Medulla oblongata (tissue), 1 donor: ENCODE data around the gene GTF3C2.
"Not testable (repeated sequence)": the region's sequence is repeated elsewhere in the genome, so short reads cannot be mapped to it uniquely, and the experiment has no call there.

Experiments used
- DNase-seq: peaks from one replicate; pipeline ENCODE4 v3.0.0-alpha.2; 2015; ENCODE audit errors: extremely low spot score

GTF3C2 gene

DNA sequence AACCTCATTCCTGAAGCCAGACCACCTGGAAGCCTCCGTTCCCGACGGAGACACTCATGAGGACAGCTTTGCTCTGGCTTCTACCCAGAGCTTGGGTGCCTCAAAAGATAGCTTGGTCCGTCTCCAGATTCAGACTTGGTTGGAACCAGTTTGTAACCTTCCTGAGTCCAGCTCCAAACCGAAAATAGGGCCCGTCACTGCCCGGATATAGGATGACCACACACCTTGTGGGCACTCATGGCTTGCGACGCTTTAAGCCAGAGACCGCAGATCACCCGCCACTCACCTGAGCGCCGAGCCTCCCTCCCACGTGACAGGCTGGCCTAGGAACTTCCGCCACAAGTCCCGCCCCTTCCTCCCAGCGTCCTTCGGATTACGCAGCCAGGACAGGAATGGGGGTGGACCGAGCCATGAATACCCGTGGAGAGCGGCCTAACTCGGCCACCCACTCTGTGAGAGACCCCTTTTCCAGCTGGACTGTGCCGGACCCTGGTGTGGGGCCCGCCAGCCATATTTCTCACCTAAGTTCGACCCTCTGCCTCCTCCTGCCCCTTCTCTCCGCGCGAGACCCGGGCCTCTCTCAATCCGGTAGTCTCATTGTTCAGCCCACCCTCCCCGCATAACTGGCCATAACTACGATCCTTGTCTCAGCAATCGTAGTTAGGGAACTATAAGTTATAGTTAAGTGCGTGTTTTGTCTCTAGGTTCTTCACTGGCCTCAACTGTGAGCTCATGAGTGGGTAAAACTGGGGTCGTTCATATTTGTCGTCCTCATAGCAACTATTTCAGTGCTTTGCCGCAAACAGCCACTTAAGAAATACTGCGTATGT is 33.6 kb downstream of the GTF3C2 start, which contains the start of gene MPV17:
TSS of gene MPV17 (minus strand) at position 332 of the 830 bp plus-strand sequence. CDS start 580 bp downstream, outside the sequence.
- DNase-seq: peak; percentile 96

DNA sequence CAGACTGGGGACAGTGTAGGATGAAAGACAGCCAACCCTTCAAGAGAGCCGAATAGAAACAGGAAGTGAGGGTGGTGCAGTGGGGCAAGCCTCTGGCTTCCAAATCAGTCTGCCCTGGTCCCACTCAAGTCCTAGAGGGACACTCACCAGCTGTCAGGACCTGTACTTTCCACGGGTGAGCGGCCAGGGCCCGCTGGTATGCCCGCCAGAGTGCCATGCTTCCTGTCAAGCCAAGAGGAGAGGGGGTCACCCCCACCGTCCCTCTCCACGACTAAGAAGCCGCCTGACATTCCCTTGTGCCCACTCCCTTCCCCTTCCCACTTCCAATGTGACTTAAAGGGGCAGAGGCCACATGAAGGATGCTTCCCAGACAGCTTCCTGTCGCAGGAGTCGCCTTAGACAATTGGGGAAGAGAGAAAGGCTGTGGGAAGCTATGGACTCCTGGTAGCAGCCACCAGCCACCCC is 34.2 kb downstream of the GTF3C2 start:
- no peak for DNase-seq

GRCh38 chr2:27320958-27321543 is 35.5 kb downstream of the GTF3C2 start:
- DNase-seq: no peak

GRCh38 chr2:27319839-27320238 is 36.7 kb downstream of the GTF3C2 start:
- DNase-seq: not testable (repeated sequence)

DNA sequence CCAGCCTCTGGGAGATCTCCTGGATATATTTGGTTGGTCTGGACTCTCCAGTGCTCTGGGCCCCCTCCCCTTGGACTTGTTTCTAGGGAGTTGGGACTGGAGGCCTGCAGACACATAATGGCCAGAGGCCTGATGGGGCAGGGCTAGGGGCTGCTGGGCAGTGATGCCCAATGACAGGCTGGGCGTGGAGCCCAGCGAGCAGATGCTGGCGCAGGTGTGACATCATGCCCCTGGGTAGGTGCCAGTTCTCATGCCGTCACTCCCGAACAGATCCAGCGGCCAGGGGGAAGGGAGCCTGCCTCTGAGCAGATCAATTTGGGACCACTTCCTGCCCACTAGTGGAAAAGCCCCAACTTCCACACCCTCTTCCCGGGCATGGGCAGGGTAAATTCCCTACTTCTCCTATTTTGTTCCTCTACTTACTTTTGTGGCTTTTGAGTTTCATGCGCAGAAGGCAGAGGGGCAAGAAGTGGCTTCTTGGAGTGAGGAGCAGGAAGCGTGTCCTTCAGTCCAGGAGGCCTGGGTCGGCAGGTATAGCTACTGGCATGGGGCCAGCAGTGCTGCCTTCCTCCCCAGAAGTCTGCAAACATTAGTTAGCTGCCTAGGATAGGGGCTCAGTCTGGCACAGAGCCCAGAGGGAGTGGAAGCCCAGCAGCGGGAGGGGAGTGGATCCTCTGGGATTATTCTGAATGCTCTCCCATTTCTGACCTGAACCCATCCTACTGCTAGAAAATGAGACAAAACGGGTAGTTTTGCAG is 39.7 kb downstream of the GTF3C2 start:
- peak; percentile 32 for DNase-seq

DNA sequence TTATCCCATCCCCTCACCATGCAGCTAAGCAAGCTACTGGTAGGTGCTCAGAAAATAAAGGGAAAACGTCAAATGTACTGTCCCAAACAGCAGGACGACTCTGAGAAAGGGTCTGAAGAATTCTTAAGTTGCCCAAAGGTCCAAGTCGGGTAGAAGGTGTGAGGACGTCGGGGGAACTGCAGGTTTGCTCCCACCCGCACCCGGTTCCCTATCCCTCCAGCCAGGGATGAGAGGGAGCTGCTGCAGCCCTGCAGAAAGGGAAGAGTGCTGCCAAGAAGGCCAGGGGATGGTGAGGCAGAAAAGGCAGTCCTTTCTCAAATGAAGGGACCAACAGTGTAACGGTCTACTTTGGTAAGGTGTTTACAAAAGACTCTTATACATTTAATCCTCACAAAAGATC is 41.4 kb downstream of the GTF3C2 start:
- no peak for DNase-seq

- DNase-seq: no peak
These were observed 41.9 kb downstream of the GTF3C2 start for GRCh38 chr2:27314709-27315108.

GRCh38 chr2:27313882-27314645 is 42.5 kb downstream of the GTF3C2 start:
- DNase-seq: no peak

- no peak for DNase-seq
These were observed 44.4 kb downstream of the GTF3C2 start for GRCh38 chr2:27312152-27312551.

- DNase-seq: no peak
These were observed 46.9 kb downstream of the GTF3C2 start for GRCh38 chr2:27309651-27310050.

GRCh38 chr2:27308359-27308881 is 48.1 kb downstream of the GTF3C2 start, which contains the start of gene UCN:
TSS of gene UCN (minus strand) at chr2:27308445. CDS start at chr2:27307895, 550 bp downstream.
- no peak for DNase-seq

DNA sequence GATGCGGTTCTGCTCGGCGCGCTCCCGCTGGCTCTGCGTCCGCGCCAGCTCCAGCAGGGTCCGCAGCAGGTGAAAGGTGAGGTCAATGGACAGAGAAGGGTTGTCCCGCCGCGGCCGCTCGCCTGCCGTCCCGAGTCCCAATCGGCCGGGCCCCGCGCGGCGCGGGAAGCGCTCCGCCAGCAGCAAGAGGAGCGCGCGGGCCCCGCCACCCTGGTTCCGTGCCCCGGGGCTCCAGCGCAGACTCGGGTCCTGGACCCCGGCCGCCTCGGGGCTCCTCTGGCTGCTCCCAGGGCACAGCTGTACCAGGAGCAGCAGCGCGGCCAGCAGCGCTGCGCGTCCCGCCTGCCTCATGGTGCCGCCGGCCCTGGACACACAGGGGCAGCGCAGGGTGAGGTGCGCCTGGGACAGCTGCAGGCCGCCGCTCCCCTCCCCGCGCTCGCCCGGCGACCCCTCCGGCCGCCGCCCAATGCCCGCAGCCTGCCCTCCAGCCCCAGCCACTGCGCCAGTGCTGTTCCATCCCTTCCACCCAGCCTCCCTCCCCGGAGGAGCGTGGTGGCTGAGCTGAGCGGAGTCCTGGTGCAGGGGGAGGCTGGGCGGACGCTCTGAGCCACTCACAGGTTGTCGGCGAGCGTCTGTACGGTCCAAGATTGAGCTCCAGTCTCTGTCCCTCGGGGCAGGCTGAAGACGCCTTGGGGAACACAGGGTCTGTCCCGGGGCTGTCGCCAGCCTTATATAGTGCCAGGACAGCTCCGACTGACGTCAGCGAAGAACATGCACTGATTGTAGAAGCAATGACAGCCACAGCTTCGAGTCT is 48.8 kb downstream of the GTF3C2 start:
- DNase-seq: no peak

- DNase-seq: no peak
These were observed 49.3 kb downstream of the GTF3C2 start for GRCh38 chr2:27307287-27307544.

- no peak for DNase-seq
These were observed 49.8 kb downstream of the GTF3C2 start for GRCh38 chr2:27306573-27307286.

GRCh38 chr2:27306136-27306535 is 50.4 kb downstream of the GTF3C2 start:
- DNase-seq: no peak

- DNase-seq: no peak
These were observed 51.0 kb downstream of the GTF3C2 start for GRCh38 chr2:27305516-27305915.

- no peak for DNase-seq
These were observed 51.9 kb downstream of the GTF3C2 start for GRCh38 chr2:27304488-27305240.

- DNase-seq: peak; percentile 60
These were observed 53.2 kb downstream of the GTF3C2 start for GRCh38 chr2:27303093-27304025.
